GM21576 (cell line): Measurements from ENCODE around the gene IL17D.
A peak's percentile ranks its signal among the peaks of the same experiment; 100 is the strongest.

Source experiments
- ATAC-seq: cut with Tn5 transposase; IDR thresholded peaks from one replicate; pipeline ENCODE4 v1.9.1; 2021; ENCODE audit warnings: mild to moderate bottlenecking, moderate library complexity; ENCODE audit not compliant: unreplicated experiment

Gene IL17D

DNA sequence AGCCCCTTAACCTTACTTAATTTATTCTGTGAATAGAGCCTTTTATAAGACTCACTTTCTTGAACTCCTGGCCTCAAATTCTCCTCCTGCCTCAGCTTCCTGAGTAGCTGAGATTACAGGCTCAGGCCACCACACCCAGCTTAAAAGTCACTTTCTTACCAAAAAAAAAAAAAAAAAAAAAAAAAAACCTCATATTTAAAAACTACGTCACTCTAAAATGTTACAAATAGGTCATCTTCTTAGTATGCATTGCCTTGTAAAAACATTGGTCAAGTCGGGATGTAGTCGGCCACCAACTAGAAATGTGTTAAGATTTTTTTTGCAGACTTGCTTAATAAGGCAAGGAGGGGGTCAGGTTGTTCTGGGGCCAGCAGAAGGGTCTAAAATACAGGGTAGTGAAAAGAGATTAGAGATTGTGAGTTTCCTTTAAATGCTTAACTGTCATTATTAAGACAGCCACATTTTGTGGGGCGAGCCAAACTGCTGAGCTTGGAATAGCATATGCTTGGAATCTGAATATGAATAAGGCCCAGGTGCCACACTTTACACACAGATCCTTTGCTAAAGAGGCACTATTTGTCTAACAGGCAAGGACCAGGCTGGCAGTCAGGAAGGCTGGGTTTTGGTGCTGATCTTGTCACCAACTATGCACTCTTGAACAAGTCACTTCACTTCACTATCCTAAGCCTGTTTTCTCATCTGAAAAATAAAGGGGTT, 16.5 kb upstream of the IL17D start:
- no peak for ATAC-seq

- no peak for ATAC-seq
These were observed 14.2 kb upstream of the IL17D start for GRCh38 chr13:20689291-20689690.

DNA sequence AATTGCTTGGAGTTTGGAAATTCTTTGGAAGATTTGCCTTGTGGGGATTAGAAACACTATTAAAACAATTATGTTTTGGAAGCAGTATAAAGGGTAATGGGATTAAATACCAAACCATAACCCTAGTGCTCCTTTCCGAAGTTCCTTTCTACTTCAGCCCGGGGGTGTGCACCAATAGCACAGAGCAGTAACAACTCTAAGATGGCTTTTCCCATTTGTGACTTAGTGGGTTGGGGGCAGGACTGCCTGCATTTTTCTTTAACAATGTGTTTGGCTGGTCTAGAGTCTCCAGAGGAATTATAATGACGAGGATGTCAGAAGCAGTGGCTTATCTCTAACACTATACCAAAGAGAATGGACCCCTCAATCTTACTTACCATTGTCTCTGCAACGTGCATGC, 11.9 kb upstream of the IL17D start:
- no peak for ATAC-seq

GRCh38 chr13:20696073-20696472, 7.4 kb upstream of the IL17D start:
- ATAC-seq: no peak

- no peak for ATAC-seq
These were observed 3.8 kb upstream of the IL17D start for GRCh38 chr13:20699715-20700114.

DNA sequence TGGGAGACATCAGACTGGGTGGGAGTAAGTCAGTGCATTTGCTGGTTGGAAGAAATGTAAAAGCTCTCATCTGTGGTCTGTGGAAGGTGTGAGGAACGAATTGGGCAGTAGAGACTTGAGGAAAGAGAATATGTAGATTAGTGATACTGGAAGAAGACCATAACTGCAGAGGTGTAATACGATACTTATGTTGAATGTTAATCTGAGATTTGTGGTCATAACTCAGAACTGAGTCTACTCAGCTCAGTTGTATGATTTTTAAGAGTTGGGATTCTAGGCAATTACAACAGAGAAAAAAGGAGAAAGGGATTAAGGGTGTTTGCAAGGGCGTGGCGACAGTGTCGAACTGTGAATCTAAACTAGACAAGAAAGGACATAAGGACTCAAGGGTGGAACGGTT, 3.2 kb upstream of the IL17D start:
- no peak for ATAC-seq

- ATAC-seq: no peak
These were observed 2.0 kb upstream of the IL17D start for GRCh38 chr13:20701461-20701860.

DNA sequence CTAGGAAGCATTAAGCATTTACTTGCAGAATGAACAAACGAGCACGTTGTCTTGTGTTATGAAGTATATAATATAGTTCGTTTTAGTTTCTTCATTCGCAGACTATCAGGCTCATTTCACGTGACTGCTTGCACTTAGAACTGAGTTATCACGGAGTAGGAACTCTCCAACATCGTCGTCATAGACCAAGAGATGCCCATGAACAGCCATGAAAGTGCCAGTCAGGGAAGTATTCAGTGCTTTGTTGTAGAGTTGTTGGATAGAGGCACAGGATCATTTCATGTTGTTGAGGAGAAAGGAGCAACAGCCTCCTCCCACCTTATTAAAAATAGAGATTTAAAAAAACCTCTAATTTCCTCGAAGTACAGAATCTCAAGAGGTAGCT, 977 bp upstream of the IL17D start:
- no peak for ATAC-seq

DNA sequence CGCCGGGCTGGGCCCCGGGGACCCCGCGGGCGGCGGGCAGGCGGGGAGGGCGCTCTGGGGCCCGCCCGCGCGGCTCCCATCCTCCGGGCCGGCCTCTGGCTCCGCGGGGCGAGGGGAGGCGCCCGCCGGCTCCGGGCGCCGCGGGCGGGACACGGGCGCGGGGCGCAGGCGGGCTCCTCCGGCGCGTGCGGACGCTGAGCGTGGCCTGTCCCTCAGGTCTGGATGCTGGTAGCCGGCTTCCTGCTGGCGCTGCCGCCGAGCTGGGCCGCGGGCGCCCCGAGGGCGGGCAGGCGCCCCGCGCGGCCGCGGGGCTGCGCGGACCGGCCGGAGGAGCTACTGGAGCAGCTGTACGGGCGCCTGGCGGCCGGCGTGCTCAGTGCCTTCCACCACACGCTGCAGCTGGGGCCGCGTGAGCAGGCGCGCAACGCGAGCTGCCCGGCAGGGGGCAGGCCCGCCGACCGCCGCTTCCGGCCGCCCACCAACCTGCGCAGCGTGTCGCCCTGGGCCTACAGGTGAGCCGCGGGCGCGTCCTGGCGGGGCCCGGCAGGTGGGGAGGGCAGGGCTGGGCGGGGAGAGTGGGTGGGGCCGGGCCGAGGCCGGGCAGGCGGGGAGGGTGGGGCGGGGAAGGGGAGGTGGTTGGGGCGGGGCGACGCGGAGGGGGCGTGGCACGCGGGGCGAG, 420 bp downstream of the IL17D start:
- peak; percentile 81 for ATAC-seq

GRCh38 chr13:20704459-20705069, 1.1 kb downstream of the IL17D start:
- no peak for ATAC-seq

GRCh38 chr13:20706661-20707060, 3.2 kb downstream of the IL17D start:
- no peak for ATAC-seq

DNA sequence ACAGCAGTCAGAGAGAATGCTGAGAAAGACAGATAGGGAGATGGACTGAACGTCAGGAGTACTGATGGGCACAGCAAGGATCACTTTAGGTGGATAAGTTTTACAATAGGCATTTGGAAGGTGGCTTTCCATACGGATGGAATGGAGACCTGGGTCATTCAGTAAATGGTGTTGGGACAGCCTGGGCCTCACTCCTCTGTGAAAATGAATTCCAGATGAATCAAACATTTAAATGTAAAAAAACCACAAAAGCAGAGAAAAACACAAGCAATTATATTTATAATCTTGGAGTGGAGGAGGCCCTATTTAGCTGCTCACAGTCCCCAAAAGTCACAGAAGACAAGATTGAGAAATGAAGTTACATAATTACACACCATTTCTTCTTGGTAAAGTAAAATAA, 4.7 kb downstream of the IL17D start:
- no peak for ATAC-seq

- no peak for ATAC-seq
These were observed 5.9 kb downstream of the IL17D start for GRCh38 chr13:20709369-20709768.

- ATAC-seq: no peak
These were observed 6.3 kb downstream of the IL17D start for GRCh38 chr13:20709782-20710181.

- no peak for ATAC-seq
These were observed 8.0 kb downstream of the IL17D start for GRCh38 chr13:20711301-20712044.

DNA sequence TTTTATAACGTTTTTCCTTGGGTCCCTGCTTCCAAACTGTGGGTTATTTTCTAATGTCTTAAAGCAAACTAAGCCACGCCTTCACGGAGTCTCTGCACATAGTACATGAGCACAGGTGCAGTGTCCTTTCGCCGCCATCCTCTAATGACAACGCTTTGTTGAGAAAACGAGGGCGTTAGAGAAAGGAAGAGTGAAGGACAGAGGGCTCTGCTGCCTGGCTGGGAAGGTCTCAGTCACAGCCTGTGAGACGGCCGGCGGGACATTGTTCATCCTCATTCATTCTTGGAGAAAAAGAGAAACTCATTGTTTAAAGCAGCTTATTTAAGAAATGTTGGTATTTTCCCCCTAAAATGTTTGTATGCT, 9.5 kb downstream of the IL17D start:
- no peak for ATAC-seq

GRCh38 chr13:20713751-20714150, 10.3 kb downstream of the IL17D start:
- no peak for ATAC-seq

DNA sequence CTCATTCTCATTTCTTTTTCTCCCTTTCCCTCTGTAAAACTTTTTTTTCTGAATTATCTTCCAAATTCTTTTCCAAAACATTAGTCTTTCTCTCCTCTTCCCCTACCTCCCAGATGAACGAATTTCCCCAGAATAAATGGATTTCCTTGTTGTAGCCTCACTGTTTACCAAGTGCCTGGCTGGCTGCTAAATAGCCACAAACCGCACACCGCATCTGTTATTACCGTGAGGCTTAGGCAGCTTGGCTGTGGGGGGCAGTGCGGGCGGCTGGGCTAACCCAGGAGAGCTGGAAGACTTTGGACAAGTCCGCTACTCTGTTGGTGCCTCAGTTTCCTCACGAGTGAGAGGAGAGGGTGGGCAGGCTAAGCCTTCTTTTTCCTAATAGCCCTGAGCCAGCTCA, 10.7 kb downstream of the IL17D start:
- no peak for ATAC-seq

- ATAC-seq: no peak
These were observed 11.2 kb downstream of the IL17D start for GRCh38 chr13:20714563-20715329.

GRCh38 chr13:20715330-20715712, 11.8 kb downstream of the IL17D start:
- ATAC-seq: no peak

DNA sequence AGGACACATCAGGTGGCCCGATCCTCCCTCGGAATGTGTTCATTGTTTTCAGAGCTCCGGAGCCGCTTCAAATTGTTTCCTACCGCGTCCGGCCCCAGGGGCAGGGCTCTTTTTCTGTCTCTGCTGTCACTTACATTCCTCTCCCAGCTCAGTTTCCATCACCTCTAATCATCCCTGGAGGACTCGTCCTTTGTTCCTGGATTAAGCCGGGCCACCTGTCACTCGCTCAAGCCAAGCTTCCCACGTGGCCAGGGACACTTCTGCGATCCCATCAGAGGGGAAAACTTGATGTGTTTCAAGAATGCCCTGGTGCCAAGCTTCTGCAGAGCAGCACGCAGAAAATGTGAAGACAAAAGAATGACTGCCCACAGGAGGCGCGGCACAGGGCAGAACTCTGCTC, 13.5 kb downstream of the IL17D start:
- no peak for ATAC-seq
